ENCODE data around the gene MICAL1. TPM values are rescaled to one million over a fixed set of nuclear protein-coding genes. Genes with fewer than 3 reads are reported as not detected.

The MICAL1 gene
- total RNA-seq, result 52.2 and 78.1 TPM in 2 replicates

DNA sequence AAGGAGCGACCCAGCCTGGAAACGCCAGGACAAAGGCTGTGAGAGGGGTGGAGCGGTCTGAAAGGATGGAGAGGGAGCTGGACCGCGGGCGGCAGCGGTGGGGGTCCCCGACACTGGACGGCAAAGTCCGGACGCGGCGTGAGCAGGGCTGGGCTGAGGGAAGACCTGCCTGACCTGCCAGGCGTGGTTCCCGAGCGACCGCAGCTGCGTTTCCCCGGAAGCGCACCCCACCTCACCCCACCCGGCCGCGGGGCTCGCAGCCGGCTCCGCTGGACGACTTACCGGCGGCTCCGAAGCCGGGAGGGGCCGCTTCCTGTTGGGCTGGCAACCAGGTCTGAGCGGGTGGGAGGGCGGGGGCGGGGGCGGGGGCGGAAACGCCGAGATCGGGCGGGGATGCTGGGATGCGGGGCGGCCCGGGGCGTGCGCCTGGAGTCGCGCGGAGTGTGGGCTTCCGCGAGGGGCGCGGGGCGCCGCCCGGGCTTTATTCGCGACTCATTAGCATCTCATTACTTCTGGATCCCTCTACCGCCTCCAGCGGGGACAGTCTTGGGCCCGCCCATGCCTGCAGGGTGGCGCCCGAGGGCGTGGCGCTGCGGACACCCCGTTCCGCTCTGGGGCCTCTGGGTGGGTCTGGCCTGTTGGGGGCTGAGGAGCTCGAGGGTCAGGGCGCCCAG lies at the start of gene MICAL1:
MICAL1 (minus strand) TSS at position 336 of the 674 bp plus-strand sequence. CDS start 1,576 bp downstream, outside the sequence.

DNA sequence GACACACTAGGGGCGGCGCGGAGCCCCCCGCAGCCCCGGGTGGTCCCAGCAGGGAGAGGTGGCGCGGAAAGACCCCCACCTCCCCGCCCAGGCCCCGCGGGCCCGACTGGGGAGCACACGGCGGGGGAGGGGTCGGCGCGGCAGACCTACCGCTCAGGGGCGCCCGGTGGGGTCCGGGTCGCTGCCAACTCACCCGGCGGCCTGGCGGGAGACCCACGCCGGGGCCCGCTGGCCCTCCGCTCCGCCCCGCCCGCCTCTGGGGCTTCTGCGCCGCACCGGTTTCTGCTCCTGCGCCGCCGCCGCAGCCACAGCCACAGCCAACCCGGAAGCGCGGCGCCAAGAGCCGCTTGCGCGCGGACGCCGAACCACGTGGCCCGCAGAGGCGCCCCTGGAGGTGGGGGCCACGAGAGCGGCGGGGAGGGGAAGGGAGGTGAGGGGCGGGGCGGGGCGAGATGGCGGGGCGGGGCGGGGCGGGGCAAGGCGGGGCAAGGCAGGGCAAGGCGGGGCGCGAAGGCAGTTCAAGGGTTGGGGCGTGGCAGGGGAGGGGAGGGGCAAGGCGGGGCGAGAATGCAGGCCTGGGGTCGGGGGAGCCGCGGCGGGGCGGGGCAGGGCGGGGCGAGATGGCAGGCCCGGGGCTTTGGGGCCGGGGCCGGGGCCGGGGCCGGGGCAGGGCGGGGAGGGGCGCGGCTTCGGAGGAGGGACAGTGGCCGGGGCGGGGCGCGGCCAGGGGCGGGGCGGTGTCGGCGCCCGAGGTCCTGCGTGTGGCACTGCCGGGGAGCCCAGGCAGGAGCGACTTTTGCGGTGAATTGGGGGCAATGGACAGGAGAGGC lies 27.5 kb upstream of the MICAL1 start, which contains the start of gene ZBTB24:
ZBTB24 (minus strand) TSS at position 315 of the 830 bp plus-strand sequence. CDS start 1,193 bp downstream, outside the sequence.

GRCh38 chr6:109440331-109441068 lies 15.1 kb downstream of the MICAL1 start, which contains the start of the genes PPIL6 and SMPD2:
Gene PPIL6, minus strand, starts transcription at chr6:109440628. Its CDS starts 38 bp downstream, at chr6:109440590.
Gene SMPD2, plus strand, starts transcription at chr6:109440724. Its CDS starts 398 bp downstream, at chr6:109441122.

Other genes with a start within 250 kb of the MICAL1 start
- gene CD164, start 73.3 kb downstream of the MICAL1 start, total RNA-seq, result 150 and 207 TPM in 2 replicates
- 2.3 and 5.0 TPM in 2 replicates for gene PPIL6, start 15.1 kb downstream of the MICAL1 start, total RNA-seq
- gene SMPD2, start 15.0 kb downstream of the MICAL1 start, total RNA-seq, result 8.3 and 13.7 TPM in 2 replicates
- 9.0 and 10.4 TPM in 2 replicates for gene ZBTB24, start 27.4 kb upstream of the MICAL1 start, total RNA-seq
- 4.1 and 6.4 TPM in 2 replicates for gene AK9, start 235.4 kb upstream of the MICAL1 start, total RNA-seq
- gene FIG4, start 235.5 kb upstream of the MICAL1 start, total RNA-seq, result 22.2 and 39.5 TPM in 2 replicates